Esophagus squamous epithelium (tissue), 5 donors: ENCODE results near the gene GPR151. TPM values are rescaled to one million over a fixed set of nuclear protein-coding genes. Genes with fewer than 3 reads are reported as not detected.

ENCODE experiments used
- DNase-seq: peaks from one replicate; lab custom pipeline; 2025; lab: John Stamatoyannopoulos, UW
- H3K27ac ChIP-seq, 4 donors: fragments of 200-600 bp; sonication (generic); one replicate each; pipeline ENCODE4 v1.5.1; 2016 to 2019; ENCODE audit warnings: mild to moderate bottlenecking in 1 of 4
- H3K27me3 ChIP-seq, 4 donors: fragments of 200-600 bp; sonication (generic); 1 replicate in 3 of 4; 2 replicates in 1 of 4; pipeline versions ENCODE4 v1.5.1 to v1.6.0; 2017 to 2021; ENCODE audit warnings: antibody characterized with exemption in 1 of 4
- H3K36me3 ChIP-seq, 3 donors: fragments of 200-600 bp; sonication (generic); one replicate each; pipeline ENCODE4 v1.5.1; 2016 to 2019
- H3K4me1 ChIP-seq, 3 donors: fragments of 200-600 bp; sonication (generic); one replicate each; pipeline ENCODE4 v1.5.1; 2017 to 2019
- H3K4me3 ChIP-seq, 4 donors: fragments of 200-600 bp; sonication (generic); 1 replicate in 3 of 4; 2 replicates in 1 of 4; pipeline ENCODE4 v1.5.1; 2016 to 2019; ENCODE audit warnings: mild to moderate bottlenecking in 2 of 4, moderate library complexity in 1 of 4
- H3K9me3 ChIP-seq, 3 donors: fragments of 200-600 bp; sonication (generic); one replicate each; pipeline ENCODE4 v1.5.1; 2016 to 2019
- POLR2A ChIP-seq, 4 donors: fragments of 450-650 bp; IDR thresholded peaks; one replicate each; pipeline ENCODE4 v1.6.1; 2017; ENCODE audit warnings: antibody characterized with exemption in 4 of 4, mild to moderate bottlenecking in 4 of 4, moderate library complexity in 3 of 4
- WGBS, 2 donors: methylation state at CpG; one replicate each; pipeline ENCODE4 v1.1.5; 2018; 5-methylcytosine and 5-hydroxymethylcytosine counted together
- intact Hi-C: fragments of 100-400 bp; cut with DNase I; formaldehyde crosslinking; loops from one replicate; pipeline ENCODE4 v1.15.0; 2022
- total RNA-seq, 4 donors: library from RNA; depleted of rRNA; stranded (reverse); fragments of >200 nt; gene quantifications; one replicate each; pipeline ENCODE4 v1.1.0, GENCODE V29; 2016
- TF ChIP-seq, protein P1 (sequence below), 6 experiments: fragments of 450-650 bp in 4 of 6; fragments of 200-600 bp in 2 of 6; sonication (generic) in 2 of 6; IDR thresholded peaks; one replicate each; pipeline ENCODE4 v1.5.1; 2016 to 2019; ENCODE audit warnings: antibody characterized with exemption in 6 of 6, mild to moderate bottlenecking in 4 of 6, moderate library complexity in 4 of 6
- donor health status: DM: yes; HTN: yes; CAD: no.

Gene GPR151
- total RNA-seq, 4 donors from 2014 or later = not detected

DNA sequence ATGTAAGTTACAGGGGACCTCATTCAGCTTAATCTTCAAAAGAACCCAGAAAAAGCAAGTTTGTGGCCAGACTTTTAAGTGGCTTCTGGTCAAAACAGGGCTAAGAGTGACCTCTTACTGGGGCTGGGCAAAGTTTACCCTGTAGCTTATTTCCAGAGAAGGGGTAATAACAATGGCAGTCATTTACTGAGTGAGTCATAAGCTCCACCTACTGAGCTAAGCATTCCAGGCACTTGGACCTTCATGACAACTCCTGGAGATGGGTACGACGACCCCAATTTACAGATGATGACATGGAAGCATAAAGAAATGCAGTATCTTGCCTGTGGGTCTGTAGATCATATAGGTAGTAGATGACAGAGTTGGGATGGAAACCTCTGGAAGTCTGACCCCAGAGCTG, 4.7 kb upstream of the GPR151 start:
- intact Hi-C loops = no loop called here
- TF ChIP-seq, protein P1, sequence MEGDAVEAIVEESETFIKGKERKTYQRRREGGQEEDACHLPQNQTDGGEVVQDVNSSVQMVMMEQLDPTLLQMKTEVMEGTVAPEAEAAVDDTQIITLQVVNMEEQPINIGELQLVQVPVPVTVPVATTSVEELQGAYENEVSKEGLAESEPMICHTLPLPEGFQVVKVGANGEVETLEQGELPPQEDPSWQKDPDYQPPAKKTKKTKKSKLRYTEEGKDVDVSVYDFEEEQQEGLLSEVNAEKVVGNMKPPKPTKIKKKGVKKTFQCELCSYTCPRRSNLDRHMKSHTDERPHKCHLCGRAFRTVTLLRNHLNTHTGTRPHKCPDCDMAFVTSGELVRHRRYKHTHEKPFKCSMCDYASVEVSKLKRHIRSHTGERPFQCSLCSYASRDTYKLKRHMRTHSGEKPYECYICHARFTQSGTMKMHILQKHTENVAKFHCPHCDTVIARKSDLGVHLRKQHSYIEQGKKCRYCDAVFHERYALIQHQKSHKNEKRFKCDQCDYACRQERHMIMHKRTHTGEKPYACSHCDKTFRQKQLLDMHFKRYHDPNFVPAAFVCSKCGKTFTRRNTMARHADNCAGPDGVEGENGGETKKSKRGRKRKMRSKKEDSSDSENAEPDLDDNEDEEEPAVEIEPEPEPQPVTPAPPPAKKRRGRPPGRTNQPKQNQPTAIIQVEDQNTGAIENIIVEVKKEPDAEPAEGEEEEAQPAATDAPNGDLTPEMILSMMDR (IDR thresholded peaks at IDR 0.05) = no peak
- TF ChIP-seq POLR2A (IDR thresholded peaks at IDR 0.05) = no peak
- no peaks in the 10 kb centered on the region for H3K4me1 ChIP-seq
- no peaks in the 10 kb centered on the region for H3K36me3 ChIP-seq
- peaks cover 0 to 4% (median 0%) of the 10 kb centered on the region in 4 donors for H3K27me3 ChIP-seq
- DNase-seq = no peak
- no peak overlapping the region for H3K27ac ChIP-seq
- WGBS, 2 donors = 68 to 86% methylated on average over 2 of the region's 2 CpGs
- H3K4me3 ChIP-seq = no peak overlapping the region
- H3K9me3 ChIP-seq = no peaks in the 10 kb centered on the region

DNA sequence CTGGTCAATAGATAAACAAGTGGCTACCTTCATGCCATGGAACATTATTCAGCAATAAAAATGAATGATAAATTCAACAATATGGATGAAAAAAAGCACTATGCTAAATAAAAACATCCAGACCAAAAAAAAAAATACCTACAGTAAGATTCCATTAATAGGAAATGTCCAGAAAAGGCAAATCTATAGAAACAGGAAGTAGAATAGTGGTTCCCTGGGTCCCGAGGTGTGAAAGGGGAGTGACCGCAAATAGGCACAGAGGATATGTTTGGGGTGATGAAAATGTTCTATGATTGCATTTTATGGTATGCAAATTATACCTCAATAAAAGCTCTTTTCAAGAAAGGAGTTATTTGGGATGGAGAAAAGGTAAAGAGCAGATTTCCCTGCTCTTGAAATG, 3.6 kb upstream of the GPR151 start:
- WGBS, 2 donors = 60 to 62% methylated on average over 2 of the region's 2 CpGs
- intact Hi-C loops = no loop called here
- TF ChIP-seq, protein P1 (IDR thresholded peaks at IDR 0.05) = no peak
- no peak for TF ChIP-seq POLR2A (IDR thresholded peaks at IDR 0.05)
- H3K9me3 ChIP-seq = no peaks in the 10 kb centered on the region
- H3K36me3 ChIP-seq = no peaks in the 10 kb centered on the region
- peaks cover 0 to 4% (median 0%) of the 10 kb centered on the region in 4 donors for H3K27me3 ChIP-seq
- no peak overlapping the region for H3K27ac ChIP-seq
- H3K4me3 ChIP-seq = no peak overlapping the region
- no peaks in the 10 kb centered on the region for H3K4me1 ChIP-seq
- no peak for DNase-seq

DNA sequence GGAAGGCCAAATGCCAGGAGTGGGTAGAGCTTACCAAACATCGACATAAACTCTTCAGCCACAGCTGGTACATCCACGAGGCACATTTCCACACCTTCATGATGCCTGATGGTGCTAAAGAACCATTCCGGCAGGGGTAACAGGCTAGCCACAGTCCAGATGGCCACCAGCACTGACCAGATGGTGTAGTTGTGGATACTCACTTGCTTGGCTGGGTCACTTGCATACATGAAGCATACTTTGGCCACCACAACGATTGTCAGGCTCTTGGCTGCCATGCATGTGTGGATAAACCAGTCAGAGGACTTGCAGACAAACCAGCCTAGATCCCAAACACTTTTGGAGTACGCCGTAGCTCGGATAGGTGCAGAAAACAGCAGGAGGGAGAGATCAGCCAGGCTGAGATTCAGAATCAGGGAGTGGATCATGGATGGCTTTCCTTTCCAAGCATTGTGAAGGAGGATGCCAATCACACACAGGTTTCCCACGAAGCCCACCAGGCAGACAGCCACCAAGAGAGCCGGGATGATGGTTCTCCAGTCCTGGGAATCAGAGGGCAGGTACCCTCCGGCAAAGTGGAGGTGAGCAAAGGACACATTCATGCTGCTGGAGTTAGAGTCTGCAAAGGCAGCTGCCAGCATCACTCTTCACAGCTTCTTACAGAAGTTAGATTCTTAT, 378 bp downstream of the GPR151 start:
- intact Hi-C loops = no loop called here
- DNase-seq = no peak
- Histone ChIP-seq H3K27me3 (no peaks in the 10 kb centered on the region), H3K4me3 (no peak overlapping the region), H3K27ac (no peak overlapping the region), H3K36me3 (peaks cover 0 to 30% (median 0%) of the 10 kb centered on the region in 3 donors), H3K9me3 (no peaks in the 10 kb centered on the region), H3K4me1 (no peaks in the 10 kb centered on the region)
- WGBS, 2 donors = 81 to 88% methylated on average over 8 to 9 of the region's 10 CpGs
- TF ChIP-seq, protein P1 (IDR thresholded peaks at IDR 0.05) = no peak
- no peak for TF ChIP-seq POLR2A (IDR thresholded peaks at IDR 0.05)

DNA sequence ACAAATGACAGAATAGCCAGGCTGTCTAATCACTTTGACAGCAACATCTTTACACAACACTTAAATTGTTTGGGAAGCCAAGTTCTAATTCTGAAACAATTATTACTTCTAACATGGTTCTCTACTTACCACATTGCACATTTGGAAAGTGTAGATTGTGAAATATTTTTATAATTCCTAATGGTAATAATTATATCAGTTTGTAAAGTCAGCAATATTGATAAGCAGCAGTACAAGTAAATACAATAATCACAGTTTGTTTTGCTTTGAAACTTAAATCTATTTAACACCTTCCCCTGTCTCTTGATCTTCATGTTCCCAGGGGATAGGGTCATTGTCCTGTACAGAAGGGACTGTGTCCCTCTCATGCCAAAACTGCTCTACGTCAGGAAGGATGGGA, 1.4 kb downstream of the GPR151 start:
- intact Hi-C loops = no loop called here
- H3K9me3 ChIP-seq = no peaks in the 10 kb centered on the region
- H3K36me3 ChIP-seq = peaks cover 0 to 40% (median 0%) of the 10 kb centered on the region in 3 donors
- DNase-seq = no peak
- 89 to 100% methylated on average over 1 of the region's 1 CpG for WGBS, 2 donors
- no peak overlapping the region for H3K4me3 ChIP-seq
- no peaks in the 10 kb centered on the region for H3K4me1 ChIP-seq
- no peaks in the 10 kb centered on the region for H3K27me3 ChIP-seq
- TF ChIP-seq POLR2A (IDR thresholded peaks at IDR 0.05) = no peak
- TF ChIP-seq, protein P1 (IDR thresholded peaks at IDR 0.05) = no peak
- H3K27ac ChIP-seq = no peak overlapping the region

DNA sequence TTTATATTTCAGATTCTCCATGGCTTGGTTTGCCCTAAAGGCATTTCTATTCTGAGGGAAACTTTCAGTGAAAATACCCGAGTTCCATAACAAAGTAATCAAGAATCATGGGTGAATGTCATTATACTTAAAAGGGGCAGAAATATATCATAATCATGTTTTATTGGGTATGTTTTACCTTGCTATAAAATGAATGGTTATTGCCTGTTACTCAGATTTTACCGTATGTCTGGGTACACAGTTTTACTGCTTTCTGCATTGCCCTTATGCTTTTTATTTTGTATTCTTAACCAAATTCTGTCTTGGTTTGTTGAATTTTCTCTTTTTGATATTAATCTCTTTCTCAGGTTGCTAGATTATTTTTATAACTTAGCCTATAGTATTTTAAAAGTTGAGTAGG, 2.5 kb downstream of the GPR151 start:
- intact Hi-C loops = no loop called here
- Histone ChIP-seq H3K36me3 (peaks cover 0 to 51% (median 3%) of the 10 kb centered on the region in 3 donors), H3K4me1 (no peaks in the 10 kb centered on the region), H3K27ac (no peak overlapping the region), H3K9me3 (no peaks in the 10 kb centered on the region), H3K27me3 (no peaks in the 10 kb centered on the region), H3K4me3 (no peak overlapping the region)
- TF ChIP-seq, protein P1 (IDR thresholded peaks at IDR 0.05) = no peak
- no peak for TF ChIP-seq POLR2A (IDR thresholded peaks at IDR 0.05)
- no peak for DNase-seq
- 70 to 77% methylated on average over 2 of the region's 2 CpGs for whole genome bisulfite sequencing, 2 donors
